Measurements from ENCODE around the gene PPP3CB. TPM values are rescaled to one million over a fixed set of nuclear protein-coding genes. Genes with fewer than 3 reads are reported as not detected.

The PPP3CB gene
- total RNA-seq, 4 donors from 2014 or later = 41.1 to 57.7 (median 46.2) TPM

DNA sequence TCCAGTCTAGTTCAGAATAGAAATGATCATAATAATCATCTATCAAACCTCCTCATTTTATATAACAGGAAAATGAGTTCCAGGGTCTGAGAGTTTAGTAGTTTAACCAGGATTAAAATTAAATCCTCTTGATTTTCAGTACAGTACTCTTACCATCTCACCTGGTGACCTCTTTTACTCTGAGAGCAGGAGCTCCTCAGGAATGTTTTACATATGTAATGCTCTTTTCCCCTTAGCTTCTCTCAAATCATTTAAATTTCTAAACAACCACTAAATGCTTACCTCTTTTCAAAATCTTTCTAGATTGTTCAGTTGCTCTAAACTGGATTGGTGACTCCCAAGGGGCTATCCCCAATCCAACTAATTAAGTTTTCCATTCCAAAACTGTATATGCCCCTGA is 10.2 kb upstream of the PPP3CB start:
- TF ChIP-seq, protein P1, sequence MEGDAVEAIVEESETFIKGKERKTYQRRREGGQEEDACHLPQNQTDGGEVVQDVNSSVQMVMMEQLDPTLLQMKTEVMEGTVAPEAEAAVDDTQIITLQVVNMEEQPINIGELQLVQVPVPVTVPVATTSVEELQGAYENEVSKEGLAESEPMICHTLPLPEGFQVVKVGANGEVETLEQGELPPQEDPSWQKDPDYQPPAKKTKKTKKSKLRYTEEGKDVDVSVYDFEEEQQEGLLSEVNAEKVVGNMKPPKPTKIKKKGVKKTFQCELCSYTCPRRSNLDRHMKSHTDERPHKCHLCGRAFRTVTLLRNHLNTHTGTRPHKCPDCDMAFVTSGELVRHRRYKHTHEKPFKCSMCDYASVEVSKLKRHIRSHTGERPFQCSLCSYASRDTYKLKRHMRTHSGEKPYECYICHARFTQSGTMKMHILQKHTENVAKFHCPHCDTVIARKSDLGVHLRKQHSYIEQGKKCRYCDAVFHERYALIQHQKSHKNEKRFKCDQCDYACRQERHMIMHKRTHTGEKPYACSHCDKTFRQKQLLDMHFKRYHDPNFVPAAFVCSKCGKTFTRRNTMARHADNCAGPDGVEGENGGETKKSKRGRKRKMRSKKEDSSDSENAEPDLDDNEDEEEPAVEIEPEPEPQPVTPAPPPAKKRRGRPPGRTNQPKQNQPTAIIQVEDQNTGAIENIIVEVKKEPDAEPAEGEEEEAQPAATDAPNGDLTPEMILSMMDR (IDR thresholded peaks at IDR 0.05) = no peak
- no peak for DNase-seq (ENCODE audit: low spot score)
- ATAC-seq (ENCODE audit: low FRiP score) = no peak

DNA sequence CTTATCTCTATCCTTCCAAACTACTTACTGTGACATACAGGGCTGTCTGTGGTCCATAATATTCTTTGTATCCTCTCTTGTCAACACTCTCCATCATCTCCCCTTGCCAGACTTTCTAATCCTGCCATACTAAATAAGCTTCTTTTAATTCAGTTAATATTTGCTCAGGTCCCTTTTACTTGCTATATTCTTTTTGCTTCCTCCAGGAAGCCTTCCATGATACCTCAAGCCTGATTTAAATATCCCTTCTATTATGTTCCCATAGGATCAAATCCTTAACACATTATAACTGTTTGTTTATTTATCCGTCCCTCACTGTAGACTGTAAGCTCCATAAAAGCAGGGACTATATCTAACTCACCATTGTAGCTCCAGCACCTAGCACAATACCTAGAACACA is 7.2 kb upstream of the PPP3CB start:
- ATAC-seq (ENCODE audit: low FRiP score) (no peak), DNase-seq (ENCODE audit: low spot score) (no peak)
- TF ChIP-seq, protein P1 (IDR thresholded peaks at IDR 0.05) = no peak

DNA sequence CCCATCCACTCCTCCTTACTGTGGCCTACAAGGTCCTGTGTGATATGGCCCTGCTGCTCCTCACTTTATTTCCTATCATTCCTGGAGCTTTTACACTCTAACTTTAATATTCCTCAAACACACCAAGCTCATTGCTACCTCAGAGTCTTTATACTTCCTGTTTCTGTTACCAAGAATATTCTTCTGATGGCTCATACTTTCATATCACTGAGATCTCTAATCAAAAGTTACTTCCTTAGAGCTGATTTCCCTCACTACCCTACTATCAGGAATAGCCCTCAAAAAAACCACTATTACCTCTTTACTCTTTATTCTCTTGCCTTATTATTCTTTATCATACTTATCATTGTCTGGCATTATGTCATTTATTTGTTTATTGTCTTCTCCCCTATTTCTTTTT is 5.8 kb upstream of the PPP3CB start:
- ATAC-seq (ENCODE audit: low FRiP score) (no peak), DNase-seq (ENCODE audit: low spot score) (no peak)
- TF ChIP-seq, protein P1 (IDR thresholded peaks at IDR 0.05) = no peak

DNA sequence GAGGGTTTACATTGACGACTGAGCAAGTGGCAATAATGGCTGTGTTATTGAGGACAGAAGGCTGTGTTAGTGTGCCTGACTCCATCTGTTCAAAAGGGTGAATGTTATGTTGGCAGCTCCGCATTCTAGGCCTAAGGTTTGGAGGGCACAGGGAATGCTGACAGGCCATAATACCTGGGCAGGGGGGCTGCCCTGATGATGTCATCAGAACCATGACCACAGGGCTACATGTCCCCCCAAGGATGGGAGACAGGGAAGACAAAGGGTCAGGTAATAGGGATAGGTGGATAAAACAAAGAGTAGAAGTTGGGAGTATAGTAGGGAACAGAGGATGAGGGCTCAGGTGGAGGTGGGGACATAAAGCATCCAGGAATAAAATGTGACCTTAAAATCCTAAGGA is 1.8 kb upstream of the PPP3CB start:
- TF ChIP-seq, protein P1 (IDR thresholded peaks at IDR 0.05) = no peak
- ATAC-seq (ENCODE audit: low FRiP score) (no peak), DNase-seq (ENCODE audit: low spot score) (no peak)

DNA sequence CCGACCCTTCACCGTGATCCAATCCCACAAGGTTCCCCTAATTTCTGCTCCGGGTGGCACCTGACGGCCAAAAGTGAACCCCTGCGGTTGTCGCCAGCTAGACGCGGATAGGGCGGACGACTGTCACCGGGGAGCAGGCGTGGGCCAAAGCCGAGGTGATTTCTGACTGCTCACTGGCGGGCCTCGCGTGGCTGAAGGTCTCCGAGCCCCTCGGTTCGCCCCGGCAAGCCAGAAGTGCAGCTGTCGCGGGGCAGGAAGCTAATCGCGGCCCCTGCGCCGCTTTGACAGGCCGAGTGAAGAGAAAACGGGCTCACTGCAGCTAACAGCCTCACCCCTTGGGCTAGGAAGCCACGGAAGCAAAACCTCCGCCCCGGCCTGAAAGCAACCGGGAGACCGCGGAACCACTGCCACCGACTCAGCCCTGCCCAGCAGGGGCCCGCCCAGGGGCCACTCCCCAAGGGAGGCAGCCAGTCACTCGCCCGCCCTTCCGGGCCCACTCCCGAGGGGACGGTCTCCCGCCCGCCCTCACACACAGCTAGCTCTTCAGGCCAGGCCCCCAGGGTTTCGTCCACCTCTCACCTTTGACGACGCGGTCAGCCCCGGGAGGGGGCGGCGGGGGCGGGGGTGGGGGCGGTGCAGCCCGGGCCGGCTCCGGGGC is 469 bp downstream of the PPP3CB start:
- DNase-seq (ENCODE audit: low spot score) (peak; percentile 54), ATAC-seq (ENCODE audit: low FRiP score) (peak; percentile 97)
- TF ChIP-seq, protein P1 (IDR thresholded peaks at IDR 0.05) = no peak

DNA sequence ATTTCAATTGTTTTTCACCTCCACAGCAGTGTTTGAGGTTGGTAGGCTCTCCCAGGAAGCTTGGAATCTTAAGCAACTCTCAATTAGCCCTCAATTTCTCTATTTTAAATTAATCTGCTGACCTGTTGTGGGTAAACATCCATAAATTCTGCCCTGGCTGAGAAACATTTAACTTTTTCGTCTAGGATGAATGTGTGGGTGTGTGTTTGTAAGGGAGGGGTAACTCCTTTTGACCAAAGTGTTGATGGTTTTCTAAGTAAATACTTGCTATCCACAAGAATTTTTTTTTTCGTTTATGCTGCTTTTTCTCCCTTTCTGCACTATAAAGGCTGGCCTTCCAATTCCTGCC is 973 bp downstream of the PPP3CB start:
- TF ChIP-seq, protein P1 (IDR thresholded peaks at IDR 0.05) = no peak
- DNase-seq (ENCODE audit: low spot score) (no peak), ATAC-seq (ENCODE audit: low FRiP score) (no peak)

DNA sequence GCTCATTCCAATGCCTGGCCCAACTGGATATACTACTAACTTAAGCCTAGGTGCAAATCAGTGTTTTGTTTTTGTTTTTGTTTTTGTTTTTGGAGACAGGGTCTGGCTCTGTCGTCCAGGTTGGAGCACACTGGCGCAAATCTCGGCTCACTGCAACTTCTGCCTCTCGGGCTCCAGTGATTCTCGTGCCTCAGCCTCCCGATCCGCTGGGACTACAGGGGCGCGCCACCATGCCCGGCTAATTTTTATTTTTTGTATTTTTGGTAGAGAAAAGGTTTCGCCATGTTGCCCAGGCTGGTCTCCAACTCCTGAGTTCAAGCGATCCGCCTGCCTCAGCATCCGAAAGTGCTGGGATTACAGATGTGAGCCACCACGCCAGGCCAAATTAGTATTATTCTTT is 1.6 kb downstream of the PPP3CB start:
- TF ChIP-seq, protein P1 (IDR thresholded peaks at IDR 0.05) = no peak
- ATAC-seq (ENCODE audit: low FRiP score) (no peak), DNase-seq (ENCODE audit: low spot score) (no peak)
